Right lobe of liver (tissue), 4 donors: Measurements from ENCODE around the gene PSMB10.

ENCODE experiments used
- POLR2A ChIP-seq: fragments of 450-650 bp; IDR thresholded peaks from one replicate; pipeline ENCODE4 v1.6.1; 2017; ENCODE audit warnings: antibody characterized with exemption, mild to moderate bottlenecking
- TF ChIP-seq, protein P1 (sequence below), 4 donors: fragments of 200-600 bp in 3 of 4; fragments of 450-650 bp in 1 of 4; IDR thresholded peaks; one replicate each; pipeline versions ENCODE4 v1.5.1 to v1.8.0; 2016 to 2022; ENCODE audit warnings: antibody characterized with exemption in 4 of 4, mild to moderate bottlenecking in 2 of 4
- donor health status: DM: no; HTN: no; CAD: no.
- donor health status: DM: no; HTN: no; CAD: no.
- donor health status: DM: no; HTN: yes; CAD: no.

DNA sequence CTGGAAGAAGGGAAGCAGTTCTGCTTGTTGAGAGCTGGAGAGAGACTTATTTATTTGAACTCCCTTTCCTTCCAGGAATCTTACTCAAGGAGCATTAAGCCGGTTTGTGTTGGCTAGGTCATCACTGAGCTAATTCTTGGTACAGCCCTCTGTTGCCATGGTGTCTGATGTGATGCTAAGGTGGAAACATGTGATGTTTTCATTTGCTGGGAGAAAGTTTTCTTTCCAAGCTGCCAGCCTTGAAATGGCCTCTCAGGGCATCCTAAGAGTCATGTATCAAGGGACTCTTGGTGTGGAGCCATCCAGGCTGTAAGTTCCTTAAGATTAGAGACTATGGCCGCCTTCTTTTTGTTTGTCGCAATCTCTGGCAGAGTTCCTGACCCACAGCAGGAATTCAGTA, 39.4 kb downstream of the PSMB10 start:
- TF ChIP-seq, protein P1, sequence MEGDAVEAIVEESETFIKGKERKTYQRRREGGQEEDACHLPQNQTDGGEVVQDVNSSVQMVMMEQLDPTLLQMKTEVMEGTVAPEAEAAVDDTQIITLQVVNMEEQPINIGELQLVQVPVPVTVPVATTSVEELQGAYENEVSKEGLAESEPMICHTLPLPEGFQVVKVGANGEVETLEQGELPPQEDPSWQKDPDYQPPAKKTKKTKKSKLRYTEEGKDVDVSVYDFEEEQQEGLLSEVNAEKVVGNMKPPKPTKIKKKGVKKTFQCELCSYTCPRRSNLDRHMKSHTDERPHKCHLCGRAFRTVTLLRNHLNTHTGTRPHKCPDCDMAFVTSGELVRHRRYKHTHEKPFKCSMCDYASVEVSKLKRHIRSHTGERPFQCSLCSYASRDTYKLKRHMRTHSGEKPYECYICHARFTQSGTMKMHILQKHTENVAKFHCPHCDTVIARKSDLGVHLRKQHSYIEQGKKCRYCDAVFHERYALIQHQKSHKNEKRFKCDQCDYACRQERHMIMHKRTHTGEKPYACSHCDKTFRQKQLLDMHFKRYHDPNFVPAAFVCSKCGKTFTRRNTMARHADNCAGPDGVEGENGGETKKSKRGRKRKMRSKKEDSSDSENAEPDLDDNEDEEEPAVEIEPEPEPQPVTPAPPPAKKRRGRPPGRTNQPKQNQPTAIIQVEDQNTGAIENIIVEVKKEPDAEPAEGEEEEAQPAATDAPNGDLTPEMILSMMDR (IDR thresholded peaks at IDR 0.05) = no peak
- TF ChIP-seq POLR2A = no peak
